Stimulated activated CD8-positive, alpha-beta memory T cell treated with anti-CD3 and anti-CD28 coated beads, Interleukin-7, amount 100 ng/mL, for 4 hours (primary cell): Measurements from ENCODE around the gene NBAS.
"Not testable (repeated sequence)": the region's sequence is repeated elsewhere in the genome, so short reads cannot be mapped to it uniquely, and the experiment has no call there.

Source experiments
- DNase-seq, 2 donors: peaks; one replicate each; pipeline ENCODE4 v3.0.0-alpha.2; 2020; ENCODE audit warnings: low read depth in 2 of 2

The NBAS gene

DNA sequence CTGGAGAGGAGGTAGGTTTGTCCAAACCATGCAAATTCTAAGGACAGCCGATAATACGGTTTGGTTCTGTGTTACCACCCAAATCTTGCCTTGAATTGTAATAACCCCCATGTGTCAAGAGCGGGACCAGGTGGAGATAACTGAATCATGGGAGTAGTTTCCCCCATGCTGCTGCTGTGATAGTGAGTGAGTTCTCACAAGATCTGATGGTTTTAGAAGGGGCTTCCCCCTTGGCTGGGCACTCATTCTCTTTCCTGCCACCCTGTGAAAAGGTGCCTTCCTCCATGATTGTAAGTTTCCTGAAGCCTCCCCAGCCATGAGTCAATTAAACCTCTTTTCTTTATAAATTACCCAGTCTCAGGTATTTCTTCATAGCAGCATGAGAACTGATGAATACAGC is 295.2 kb downstream of the NBAS start:
- no peak for DNase-seq

- DNase-seq = no peak
These were observed 297.0 kb downstream of the NBAS start for GRCh38 chr2:15263976-15264685.

- no peak for DNase-seq
These were observed 298.3 kb downstream of the NBAS start for GRCh38 chr2:15262792-15263191.

- DNase-seq = no peak
These were observed 300.3 kb downstream of the NBAS start for GRCh38 chr2:15260835-15261234.

DNA sequence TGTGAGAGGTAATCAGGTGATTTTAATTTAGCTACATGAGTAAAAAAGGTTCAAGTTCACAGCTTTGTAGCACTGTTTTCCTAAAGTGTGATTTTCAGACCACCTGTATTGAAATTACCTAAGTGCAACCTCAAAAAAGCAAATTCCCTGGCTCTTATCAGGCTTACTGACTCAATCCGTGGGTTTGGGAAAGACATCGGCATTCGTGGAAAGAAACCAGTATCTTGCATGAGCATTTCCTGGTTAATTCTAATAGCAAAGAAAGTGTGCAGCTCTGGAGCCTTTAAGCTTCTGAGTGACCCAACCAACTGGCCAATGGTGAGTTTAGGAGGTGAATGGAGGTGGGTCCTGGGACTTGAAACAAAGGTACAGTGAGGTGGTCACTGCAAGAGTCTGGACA is 300.9 kb downstream of the NBAS start:
- DNase-seq = no peak

GRCh38 chr2:15259356-15259756 is 301.8 kb downstream of the NBAS start:
- DNase-seq = no peak

DNA sequence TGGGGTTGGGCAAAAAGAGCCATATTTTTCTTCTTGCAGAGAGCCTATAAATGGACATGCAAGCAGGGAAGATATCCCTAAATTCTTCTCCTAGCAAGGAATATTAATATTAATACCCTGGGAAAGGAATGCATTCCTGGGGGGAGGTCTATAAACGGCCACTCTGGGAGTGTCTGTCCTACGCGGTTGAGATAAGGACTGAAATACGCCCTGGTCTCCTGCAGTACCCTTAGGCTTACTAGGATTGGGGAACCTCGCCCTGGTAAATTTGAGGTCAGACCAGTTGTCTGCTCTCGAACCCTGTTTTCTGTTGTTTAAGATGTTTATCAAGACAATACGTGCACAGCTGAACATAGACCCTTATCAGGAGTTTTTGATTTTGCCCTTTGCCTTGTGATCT is 302.7 kb downstream of the NBAS start:
- not testable (repeated sequence) for DNase-seq

DNA sequence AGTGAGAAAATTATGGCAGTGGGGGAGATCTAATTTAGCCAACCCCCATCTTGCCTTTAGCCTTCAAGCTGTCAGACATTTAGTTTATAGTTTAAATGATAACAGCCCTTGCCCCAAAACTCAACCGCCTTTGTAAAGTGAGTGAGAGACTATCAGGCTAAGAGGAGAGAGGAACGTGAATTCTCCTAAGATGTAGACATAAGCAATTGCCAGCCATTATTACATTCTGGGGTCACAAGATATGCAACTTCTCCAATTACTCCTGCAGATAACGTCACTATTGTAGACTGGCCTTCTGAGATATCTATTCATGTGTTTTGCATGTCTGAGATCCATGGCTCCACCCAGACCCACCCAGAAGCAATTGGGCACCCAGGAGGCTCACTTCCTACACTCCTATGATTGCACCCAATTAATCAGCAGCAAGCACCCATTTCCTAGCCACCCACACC is 307.3 kb downstream of the NBAS start:
- no peak for DNase-seq

DNA sequence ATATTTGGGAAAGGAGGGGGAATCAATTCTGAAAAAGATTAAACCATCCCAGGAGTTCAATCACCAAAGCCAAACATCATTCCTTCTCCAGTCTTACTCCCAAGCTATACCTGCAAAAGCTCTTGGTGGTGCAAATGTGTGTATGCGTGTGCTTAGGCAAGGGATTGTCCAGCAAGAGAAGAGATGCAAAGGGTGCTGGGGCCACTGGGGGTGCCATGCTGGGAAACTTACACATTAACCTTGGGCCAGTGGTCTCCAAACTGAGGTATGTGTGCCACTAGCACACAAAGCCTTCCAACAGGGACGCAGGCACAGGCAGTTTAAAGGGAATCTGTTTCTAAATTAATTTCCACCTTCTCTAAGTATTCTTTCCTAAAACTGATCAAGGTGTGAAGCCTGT is 307.9 kb downstream of the NBAS start:
- DNase-seq = no peak

DNA sequence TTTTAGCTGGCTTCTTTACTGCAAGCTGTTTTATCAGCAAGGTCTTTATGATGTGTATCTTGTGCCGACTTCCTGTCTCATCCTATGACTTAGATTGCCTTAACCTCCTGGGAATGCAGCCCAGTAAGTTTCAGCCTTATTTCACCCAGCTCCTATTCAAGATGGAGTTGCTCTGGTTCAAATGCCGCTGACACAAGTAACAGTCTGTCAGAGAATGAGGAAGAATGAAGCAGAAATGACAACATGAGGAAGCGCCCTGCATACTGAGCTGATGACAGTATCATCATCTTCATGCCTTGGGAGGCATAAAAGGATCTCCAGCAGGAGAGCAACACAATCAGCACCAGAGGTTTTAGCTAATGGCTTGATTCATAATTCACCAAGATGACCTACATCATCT is 309.4 kb downstream of the NBAS start:
- DNase-seq = no peak

DNA sequence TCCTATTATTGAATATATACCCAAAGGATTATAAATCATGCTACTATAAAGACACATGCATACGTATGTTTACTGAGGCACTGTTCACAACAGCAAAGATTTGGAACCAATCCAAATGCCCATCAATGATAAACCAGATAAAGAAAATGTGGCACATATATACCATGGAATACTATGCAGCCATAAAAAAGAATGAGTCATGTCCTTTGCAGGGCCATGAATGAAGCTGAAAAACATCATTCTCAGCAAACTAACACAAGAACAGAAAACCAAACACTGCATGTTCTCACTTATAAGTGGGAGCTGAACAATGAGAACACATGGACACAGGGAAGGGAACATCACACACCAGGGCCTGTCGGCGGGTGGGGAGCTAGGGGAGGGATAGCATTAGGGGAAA is 310.2 kb downstream of the NBAS start:
- DNase-seq = not testable (repeated sequence)

GRCh38 chr2:15246870-15247269 is 314.3 kb downstream of the NBAS start:
- no peak for DNase-seq

- DNase-seq = no peak
These were observed 317.4 kb downstream of the NBAS start for GRCh38 chr2:15243762-15244161.

DNA sequence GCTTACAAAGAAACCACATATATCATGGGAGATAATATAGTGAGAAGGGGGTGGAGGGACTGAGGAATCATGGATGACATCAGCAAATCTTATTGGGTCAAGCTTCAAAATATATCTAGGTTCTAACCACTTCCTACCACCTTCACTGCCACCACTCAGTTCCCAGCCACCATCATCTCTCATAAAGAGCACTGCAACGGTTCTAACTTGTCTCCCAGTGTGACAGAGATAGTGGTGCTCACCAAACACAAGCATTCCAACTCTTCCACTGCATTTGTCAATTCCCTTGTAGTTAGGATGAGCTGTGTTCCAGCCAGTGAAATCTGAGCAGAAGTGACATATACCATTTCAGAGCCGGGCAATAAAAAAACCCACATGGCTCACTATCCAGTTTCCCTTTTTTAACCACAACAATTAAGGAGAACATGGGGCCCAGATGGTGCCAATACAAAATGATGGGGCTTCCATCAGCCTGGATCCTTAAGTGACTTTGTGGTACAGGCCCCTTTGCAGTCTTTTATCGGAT is 318.1 kb downstream of the NBAS start:
- no peak for DNase-seq

GRCh38 chr2:15241929-15242328 is 319.2 kb downstream of the NBAS start:
- no peak for DNase-seq

DNA sequence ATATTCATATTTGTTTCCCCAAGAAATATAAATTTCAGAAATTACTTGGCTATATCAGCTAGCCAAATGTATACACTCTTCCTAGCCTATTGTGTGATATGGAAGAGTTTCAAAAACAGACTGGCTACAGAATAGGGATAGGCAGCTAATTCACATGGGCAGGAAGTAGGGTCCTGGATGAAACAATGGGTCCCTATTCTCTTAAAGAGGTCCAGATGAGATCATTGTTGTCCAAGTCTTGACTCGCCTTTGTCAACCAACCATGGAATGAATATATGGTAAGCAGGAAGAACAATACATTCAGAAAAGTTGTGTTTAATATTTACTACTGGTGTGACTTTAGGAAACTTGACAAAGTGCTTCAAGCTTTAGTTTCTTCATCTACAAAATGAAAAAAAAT is 319.9 kb downstream of the NBAS start:
- DNase-seq = no peak

DNA sequence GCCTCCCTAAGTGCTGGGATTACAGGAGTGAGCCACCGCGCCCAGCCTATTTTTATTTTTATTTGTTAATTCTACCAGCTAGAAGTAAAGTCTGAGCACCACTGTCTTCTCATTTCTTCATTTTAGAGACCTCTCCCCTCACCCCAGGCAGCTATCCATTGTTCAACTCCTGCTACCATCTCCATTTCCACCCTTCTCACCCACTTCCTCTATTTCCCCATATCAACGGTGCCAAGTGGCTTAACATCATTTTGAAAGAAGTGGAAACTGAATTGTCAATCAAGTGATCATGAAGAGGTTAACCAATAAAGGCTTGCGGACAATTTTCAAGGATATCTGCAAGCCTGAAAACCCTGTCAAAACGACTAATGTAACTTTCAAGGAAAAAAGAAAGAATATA is 323.1 kb downstream of the NBAS start:
- DNase-seq = no peak

DNA sequence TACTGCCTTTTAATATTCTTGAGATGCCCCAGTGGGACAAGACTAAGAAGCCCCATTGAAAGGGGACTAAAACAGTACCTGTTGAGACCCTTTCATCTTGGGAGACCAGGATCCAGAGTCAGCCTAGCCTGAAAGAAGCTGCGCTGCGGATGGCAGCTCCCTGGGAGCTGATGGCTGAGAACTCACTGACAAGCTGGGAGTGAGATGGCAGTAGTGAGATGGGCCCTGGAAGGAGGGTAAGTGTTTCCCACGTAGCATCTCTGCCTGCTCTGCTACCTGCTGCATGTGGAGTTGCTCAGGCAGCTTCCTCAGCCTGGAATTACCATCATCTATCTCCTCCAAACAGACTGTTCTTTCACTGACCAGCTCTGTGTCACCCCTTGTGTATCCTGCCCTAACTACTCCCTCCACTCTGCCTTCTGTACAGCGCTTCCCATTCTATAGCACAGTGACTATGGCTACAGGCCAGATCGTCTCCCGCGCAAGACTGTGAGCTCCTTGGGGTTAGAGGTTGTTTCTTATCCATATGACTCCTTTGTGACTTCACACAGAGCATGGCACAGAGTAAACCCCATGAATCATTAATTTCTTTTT is 330.4 kb downstream of the NBAS start:
- no peak for DNase-seq

DNA sequence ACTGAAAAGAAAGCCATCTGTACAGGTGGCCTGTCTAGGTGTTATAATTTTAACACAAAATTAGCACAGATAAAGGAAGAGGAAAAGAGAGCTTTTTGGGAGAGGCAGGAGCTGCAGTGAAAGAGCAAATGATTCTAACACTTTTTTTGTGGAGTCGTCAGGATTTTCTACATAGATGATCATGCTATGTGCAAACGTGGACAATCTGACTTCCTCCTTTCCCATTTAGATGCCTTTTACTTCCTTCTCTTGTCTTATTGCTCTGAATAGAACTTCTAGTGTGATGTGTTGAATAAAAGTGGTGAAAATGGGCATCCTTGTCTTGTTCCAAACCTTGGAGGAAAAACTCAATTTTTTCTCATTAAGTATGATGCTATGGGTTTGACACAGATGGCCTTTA is 334.5 kb downstream of the NBAS start:
- DNase-seq = no peak

DNA sequence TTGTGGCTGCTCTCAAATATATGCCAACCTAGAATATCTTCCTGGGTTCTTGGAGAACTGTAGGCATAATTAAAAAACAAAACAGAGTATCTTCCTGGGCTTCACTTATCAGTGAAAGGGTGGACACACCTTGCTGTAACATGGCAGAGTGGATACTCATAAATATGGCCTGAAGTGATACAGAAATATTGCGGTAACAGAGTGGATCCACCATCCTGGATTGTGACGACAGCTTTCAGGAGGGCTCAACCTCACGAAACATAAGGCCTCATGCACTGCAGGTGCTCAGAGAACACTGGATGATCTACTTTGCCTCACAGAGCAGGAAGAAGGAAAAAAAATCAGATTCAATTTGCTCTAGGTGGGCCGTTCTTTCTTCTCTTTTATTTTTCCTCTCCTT is 336.0 kb downstream of the NBAS start:
- DNase-seq = no peak

DNA sequence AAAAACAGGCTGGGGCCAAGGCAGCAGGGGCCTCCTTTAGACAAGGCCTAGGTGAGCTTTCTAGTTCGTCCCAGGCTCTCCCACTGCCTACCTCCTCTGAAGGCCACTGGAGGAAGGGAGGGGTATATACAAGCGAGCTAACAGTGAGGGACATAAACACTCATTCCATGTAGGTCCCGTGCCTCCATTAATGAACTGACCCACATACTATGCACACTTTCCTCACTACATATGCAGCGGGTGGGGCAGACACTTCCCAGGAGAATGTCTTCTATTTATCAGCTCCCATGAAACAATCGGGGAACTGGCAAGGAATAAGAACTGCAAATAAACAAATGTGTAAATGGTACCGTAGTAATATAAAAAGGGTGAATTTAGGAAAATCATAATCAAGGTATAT is 336.5 kb downstream of the NBAS start:
- DNase-seq = no peak

DNA sequence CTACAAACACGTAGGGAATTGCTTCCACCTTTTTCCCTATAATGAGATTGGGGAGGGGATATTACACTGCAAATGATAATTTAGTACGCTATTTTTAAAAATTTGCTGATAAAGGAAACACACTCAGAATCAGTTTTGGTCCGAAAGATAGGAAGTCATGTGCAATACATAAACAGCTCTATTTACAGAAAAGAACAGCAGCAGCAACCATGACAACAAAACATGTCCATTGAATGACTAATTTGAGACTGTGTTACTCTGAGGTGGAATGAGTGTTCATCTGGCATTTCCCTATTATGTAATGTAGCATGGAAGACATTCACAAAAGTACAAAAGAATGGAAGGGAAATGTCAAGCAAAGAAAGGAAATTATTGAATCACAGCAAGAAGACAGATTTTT is 337.2 kb downstream of the NBAS start:
- DNase-seq = no peak

- no peak for DNase-seq
These were observed 338.3 kb downstream of the NBAS start for GRCh38 chr2:15222856-15223255.

DNA sequence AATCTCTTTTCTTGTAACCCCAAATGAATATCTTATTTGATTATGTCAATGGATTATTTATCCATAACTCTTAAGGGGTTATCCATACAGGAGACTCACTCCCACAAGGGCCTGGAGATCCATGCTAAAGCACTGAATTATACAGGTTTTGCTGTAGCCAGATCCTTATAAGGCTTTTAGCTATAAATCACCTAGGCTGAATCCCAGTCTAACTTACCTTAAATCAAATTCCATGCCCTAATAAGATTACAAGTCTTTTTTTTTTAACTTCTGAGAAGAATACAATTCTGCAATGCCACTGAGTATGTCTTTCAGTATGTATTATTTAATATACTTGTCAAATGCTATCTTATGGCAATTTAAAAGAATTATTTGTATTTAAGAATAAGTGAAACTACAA is 340.5 kb downstream of the NBAS start:
- DNase-seq = no peak
